NOMO-1 treated with dmso at 0.1 percent for 144 hours (cell line): ENCODE results near the gene NDOR1.

ENCODE experiments used
- DNase-seq: peaks from one replicate; lab custom pipeline; 2025; ENCODE audit not compliant: unreplicated experiment; lab: John Stamatoyannopoulos, UW

Gene NDOR1

DNA sequence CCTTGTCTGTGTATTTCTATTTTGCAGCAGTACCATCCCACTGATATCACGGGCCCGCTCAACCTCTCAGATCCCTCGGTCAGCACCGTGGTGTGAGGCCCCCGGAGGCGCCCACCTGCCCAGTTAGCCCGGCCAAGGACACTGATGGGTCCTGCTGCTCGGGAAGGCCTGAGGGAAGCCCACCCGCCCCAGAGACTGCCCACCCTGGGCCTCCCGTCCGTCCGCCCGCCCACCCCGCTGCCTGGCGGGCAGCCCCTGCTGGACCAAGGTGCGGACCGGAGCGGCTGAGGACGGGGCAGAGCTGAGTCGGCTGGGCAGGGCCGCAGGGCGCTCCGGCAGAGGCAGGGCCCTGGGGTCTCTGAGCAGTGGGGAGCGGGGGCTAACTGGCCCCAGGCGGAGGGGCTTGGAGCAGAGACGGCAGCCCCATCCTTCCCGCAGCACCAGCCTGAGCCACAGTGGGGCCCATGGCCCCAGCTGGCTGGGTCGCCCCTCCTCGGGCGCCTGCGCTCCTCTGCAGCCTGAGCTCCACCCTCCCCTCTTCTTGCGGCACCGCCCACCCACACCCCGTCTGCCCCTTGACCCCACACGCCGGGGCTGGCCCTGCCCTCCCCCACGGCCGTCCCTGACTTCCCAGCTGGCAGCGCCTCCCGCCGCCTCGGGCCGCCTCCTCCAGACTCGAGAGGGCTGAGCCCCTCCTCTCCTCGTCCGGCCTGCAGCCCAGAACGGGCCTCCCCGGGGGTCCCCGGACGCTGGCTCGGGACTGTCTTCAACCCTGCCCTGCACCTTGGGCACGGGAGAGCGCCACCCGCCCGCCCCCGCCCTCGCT is 37.5 kb upstream of the NDOR1 start:
- DNase-seq: no peak

DNA sequence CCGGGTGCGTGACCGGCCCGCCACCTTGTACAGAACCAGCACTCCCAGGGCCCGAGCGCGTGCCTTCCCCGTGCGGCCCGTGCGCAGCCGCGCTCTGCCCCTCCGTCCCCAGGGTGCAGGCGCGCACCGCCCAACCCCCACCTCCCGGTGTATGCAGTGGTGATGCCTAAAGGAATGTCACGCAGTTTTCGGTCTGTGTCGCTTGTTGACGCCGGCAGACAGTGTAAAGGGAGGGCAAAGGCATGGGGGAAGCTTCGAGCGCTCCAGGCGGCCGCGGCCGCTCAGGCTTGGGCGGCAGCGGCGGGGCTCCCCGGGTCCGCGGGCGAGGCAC is 37.0 kb upstream of the NDOR1 start:
- no peak for DNase-seq

DNA sequence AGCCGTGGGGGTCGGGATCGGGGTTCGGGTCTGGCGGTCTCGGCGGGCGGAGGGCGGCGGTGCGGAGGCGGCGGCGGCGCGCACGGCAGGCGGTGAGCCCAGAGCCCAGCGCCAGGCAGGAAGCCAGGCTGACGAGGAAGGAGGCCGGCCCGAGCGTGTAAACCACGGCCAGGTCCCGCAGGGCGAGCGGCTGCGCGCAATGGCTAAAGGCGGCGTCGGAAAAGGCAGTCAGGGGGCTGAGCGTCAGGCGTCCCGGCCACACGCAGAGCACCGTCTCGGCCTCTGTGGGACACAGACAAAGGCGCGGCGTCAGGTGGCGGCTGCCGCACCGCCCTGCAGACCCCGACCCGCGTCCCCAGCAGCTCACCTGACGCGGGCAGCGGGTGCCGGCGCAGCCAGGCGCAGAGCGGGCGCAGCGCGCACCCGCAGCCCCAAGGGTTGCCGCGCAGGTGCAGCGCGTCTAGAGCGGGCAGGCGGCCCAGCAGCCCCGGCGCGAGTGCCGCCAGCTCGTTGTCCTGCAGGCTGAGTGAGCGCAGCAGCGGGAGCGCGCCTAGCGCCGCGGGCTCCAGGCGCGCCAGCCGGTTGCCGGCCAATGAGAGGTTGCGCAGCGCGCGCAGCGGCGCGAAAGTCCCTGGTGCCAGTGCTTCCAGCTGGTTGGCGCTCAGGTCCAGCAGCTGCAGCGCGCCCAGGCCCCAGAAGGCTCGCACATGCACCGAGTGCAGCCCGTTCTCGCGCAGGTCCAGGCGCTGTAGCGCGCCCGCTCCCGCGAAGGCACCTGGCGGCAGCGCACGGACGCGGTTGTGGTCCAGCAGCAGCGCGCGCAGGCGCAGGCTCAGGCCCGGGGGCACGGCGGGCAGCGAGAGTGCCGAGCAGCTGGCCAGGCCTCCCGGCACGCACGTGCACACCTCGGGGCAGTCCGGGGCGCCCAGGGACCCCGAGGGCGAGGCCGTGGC is 36.3 kb upstream of the NDOR1 start:
- peak; percentile 53 for DNase-seq

DNA sequence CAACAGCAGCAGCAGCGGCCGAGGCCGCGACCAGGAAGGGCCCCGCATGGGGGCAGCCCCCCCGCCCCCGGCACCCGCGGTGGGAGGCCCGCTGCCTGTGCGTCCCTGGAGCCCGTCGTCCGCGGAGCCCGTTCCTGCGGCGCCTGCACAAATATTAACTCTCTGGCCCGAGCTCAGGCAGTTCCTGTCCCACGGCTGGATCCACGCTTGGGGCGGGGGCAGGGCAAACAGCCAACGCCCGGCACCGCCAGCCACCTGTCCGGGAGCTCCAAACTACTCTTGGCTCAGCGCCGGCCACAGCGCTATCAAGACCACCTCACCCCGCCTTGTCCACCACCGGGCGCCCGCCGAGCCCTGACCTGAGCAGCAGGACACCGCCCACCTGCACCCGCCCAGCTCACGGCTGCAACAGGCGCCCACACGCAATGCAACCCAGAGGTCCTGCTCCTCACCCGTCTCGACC is 35.6 kb upstream of the NDOR1 start, which contains the start of gene LRRC26:
TSS of gene LRRC26 (minus strand) at position 156 of the 463 bp plus-strand sequence. CDS start at position 48, 108 bp downstream.
- DNase-seq: no peak

DNA sequence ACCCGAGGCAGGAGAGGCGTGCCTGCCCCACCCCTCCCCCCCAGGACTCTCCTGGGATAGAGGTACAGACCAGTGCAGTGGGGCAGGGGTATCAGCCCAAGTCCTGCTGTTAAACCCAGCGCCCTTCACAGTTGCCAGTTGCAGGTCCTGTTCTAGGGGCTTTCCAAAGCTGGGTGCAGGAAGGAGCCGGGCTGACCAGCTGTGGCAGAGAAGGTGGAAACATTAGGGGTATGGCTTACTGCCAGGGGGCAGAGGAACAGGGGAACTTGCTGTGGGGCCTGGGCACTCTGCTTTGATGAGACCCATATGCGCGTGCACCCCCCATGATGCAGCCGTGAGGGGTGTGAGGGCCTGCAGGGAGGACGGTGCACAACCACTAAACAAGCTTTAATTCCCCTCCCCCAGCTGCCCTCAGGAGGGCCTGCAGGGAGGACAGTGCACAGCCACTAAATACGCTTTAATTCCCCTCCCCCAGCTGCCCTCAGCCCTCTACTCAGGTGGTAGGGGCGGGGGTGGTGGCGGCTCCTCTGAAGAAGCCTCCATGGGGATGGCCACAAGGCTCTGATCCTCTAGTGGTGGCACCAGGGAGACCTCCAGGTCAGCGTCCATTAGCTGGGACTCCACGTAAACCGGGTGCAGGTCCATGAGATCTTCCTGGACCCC is 34.9 kb upstream of the NDOR1 start:
- DNase-seq: no peak

DNA sequence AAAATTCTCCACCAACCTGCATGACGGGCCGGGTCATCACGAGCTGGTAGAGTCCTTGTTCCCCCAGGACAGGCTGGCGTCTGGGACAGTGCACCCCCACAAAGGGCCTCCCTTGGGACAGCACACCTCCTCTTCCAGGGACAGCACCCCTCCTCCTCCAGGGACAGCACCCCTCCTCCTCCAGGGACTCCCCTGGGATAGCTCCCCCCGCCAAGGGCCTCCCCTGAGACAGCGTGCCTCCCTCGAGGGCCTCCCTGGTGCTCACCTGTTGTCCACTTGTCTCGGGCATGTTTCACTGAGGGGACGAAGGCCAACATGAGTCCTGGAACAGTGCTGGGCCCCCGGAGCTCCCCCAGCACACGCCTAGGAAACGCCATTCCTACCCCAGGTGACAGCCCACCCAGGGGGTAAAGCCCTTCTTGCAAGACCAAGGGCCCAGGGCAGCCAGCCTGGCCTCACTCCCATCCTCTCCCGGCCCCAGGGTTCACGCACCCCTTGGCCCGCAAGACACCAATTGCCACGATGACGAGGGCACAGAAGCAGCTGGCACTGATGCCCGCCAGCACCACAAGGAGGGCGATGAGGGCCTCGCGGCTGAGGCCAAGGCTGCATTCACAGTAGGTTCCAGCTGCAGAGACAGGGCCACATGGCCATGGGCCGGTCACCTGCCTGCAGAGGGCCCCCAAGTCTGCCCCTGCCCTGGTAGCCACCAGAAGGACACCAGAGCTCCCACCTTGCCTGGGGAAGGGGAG is 34.2 kb upstream of the NDOR1 start:
- no peak for DNase-seq

DNA sequence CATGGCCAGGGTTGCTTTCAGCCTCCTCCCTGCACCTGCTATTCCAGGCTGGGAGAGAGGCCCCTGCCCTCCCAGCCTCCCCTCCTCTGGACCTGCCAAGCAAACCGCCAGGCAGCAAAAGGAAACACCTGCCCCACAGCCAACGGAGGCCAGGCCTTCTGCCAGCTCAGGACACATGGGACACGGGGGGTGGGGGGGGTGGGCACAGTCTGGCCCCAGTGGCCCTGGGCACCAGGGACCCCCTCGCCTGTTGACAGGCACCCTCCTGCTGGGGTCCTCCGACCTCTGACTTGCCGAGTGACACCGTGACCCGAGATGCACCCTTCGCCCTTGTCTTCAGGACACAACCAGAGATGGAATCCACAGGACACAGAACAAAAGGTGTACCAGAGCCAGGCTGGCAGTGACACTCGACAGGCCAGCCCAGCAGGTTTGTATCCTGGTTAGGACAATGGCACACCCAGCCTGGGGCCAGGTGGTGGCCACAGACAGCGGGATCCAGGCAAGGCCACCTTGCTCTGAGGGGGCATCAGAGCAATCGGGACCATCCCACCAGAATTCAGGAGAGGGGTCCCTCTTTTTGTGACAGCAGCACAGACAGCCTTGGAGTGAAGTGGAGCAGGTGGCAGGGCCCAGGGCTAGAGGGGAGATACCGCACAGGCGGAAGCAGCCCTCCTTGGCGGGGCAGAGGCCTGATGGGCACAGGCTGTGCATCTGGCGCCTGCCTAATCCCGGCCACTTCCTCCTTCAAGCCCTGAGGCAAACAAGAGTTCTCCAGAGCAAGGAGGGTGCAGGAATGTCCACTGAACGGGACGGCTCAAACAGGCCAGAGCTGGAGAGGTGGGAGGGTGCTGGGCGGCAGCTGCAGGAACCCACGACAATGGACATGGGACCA is 32.4 kb upstream of the NDOR1 start:
- no peak for DNase-seq

DNA sequence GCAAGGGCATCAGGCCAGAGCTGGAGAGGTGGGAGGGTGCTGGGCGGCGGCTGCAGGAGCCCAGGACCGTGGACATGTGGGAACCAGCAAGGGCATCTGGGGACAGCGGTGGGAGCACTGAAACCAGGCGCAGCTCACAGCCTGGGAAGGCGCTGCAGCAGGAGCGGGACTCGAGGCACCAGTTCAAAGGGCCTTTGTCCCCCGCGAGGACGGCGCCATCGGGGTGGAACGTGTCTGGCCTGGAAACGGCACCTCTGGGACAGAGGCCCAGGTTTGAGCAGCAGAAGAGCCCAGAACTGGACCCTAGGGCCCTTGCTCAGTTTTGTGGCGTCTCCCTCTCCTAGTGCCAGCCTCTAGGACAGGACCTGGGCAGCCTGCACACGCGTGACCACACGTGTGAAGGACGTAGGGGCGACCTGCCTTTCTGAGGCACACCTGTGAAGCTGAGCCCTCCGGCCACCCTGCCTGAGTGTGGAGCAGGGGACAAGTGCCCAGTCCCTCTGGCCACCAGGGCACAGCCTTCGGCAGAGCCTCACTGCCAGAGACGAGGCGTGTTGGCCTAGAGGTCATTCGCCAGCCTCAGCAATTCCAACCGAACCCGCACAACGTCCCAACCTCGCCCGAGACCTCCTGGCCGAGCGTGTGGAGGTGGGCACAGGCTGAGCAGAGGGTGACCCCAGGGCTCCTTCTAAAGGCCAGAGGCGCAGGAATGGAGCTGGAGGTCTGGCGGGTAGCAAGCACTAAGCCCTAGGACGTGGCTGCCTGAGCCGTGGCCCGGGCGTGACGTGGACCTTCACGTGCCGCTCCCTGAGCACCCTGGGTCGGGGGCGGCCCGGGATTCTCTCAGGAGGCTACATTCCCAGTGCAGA is 31.5 kb upstream of the NDOR1 start:
- DNase-seq: no peak

DNA sequence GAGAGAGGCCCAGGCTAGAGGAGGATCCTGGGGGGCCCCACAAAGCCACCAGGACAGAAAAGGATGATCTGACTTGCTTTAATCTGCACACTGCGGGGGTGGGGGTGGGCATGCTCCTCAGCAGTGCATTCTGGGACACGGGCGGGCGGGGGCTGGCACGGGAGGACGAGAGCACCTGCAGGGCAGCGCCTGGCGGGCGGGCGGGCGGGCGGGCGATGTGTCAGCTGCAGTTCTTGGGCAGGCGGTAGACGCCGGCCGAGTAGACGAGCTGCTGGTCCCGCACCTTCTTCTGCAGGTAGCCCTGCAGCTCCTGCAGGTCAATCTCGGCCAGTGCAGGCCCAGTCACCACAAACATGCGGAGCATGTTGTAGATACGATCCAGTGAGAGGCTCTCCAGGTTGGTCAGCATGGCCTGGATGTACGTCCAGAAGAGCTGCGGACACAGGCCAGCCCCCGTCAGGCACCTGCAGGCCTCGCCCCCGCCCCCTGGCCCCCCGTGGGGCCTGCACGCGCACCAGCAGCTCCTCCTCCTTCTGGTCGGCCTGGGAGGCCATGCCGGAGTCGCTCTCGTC is 30.7 kb upstream of the NDOR1 start:
- no peak for DNase-seq

DNA sequence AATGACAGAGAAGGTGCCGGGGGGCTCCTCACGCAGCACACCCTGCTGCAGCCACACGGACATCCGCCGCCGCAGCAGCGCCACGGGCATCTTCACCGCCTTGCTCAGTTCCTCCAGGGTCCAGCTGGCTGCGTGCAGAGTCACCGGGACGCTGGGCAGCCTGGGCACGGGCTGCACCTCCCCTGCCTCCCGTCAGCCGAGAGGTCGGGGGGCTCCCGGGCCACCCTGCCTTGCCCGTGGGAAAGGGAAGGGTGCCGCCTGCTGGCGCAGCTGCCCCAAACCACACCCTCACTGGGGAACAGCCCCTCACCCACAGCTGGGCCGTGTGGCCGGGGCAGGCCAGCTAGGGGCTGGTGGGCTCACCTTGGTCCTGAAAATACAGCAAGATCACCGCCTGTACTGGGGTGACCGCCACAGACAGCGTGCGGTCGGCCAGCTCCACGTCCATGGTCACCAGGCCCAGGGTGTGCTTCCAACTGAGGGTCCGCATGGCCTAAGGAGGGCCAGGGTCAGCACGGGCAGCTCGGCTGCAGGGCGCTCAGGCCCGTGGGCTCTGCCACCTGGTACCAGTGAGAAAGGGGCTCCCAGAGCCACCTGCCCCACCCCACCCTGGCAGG is 30.0 kb upstream of the NDOR1 start:
- no peak for DNase-seq

DNA sequence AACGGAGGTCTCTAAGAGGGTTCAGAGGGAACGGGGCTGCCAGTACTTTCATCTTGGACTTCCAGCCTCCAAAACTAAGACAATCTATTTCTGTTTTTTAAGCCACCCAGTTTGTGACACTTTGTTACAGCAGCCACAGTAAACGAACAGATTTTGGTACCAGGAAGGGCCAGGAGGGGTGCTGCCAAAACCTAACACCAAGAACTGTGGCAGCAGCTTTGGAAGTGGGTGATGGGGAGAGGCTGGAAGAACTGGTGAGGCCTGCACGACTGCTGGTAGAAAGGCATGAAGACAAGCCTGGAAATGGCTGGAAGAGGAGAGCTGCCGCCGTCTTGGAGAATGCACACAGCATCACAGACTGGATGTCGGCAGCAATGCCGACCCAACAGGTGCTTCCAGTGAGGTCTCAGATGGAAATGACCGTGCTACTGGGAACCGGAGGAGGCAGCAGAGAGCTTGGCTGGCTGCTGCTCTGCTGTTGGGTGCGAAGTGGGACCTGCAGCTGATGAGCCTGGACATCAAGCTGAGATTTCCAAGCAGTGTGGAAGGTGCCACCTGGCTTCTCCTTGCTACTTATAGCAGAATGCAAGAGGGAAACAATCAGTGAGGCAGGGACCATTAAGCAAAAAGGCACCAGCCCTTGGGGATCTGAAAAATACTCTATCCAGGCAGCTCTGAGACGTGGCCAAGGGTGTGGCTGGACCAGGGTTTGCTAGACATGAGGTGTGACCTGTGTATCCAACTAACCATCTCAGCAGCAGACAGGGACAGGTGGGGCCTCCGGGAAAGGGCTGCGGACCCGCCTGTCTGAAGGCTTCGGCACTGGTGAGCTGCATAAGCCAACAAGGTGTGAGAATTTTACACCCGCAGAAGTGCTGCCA is 29.0 kb upstream of the NDOR1 start:
- DNase-seq: no peak

DNA sequence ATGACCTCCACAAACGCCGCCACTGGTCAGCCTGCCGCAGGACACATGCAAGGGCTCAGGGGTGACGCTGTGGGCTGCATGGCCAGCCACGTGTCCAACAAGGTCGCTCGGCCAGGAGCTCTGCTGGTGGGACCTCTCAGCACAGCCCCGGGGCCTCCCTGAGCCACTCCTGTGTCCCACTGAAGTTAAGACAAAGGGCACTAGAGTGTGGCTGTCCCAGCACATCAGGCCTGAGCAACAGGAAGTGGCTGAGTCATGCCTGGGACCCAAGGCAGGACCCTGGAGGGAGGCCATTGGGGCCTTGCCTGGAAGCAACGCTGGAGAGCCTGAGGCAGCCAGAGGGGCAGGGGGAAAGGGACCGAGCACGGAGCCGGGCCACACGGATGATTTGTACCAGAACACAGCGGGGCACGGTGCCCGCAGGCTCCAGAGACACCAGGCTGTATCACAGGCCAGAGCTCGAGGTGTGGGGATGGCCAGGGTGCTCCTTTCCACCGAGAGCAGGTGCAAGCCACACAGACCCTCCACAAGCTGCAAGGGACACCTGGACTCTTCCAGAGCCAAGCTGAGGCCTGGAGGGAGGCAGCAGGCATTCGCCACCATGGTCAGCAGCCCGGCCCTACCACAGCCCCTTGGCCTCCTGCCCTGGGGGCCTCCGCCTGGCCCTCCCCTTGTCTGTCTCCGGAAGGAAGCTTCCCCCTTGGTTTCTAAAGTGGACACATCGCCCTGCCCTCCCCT is 27.1 kb upstream of the NDOR1 start:
- DNase-seq: no peak

DNA sequence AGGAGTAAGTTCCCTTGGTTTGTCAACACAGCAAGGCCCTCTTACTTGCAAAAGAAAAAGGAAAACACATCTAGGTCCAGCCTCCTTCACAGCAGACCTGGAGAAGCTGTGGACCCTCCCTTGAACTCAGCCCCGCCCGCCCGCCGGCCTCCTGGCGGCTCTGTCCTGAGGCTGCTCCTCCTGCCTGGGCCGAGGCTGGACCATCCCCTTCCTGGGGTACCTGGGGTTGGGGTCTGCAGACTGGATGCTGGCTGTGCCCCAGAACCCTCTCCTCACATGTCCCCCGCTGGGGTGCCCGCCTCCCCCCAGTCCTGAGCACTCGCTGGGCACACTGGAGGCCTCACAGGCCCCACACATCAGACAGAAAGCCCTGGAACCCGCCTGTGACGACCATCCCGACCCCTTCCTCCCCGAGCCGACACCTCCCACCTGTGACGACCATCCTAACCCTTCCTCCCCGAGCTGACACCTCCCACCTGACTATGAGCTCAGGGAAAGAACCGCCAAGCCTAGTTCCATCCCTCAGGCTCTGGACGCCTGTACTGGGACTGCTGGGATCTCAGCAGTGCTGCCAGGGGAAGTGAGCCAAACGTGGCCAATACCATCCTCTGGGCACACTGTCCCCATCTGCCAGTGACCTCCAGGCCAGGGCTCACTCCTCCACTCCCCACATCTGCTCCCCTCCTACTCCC is 26.4 kb upstream of the NDOR1 start:
- no peak for DNase-seq

DNA sequence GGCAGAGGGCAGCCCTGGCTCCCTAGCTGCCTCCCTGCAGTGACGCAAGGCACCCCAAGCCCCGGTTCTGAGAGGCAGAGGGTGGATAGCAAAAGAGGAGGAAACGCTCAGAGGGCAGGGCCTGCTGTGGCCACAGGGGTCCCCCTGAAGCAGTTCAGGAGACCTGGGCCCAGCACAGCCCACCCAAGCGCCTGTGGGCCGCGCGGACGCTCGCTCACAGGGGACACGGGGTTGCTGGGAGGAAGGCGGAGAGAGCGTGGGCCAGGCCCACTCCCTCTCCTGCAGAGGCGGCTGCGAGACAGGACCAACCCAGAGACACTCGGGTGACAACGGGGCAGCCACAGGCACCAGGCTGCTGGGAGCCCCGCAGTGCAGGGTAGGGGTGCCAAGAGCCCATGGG is 25.7 kb upstream of the NDOR1 start:
- DNase-seq: no peak

DNA sequence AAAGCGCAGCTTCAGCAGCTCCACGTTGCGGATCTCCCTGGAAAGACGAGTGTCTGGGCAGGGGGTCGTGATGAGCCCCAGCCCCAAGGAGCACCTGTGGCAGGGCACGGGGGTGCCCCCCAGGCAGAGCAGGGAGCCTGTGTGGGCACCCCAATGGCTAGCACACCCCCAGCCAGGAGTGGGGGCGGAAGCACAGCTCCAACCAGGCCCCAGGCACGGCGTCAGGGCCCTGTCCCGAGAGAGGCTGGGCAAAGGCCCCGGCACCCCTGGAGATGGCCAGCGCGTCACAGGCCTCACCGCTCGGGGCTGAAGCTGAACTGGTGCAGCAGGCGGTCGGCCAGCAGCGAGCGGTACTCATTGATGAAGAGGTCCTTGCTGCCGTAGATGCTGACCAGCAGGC is 25.0 kb upstream of the NDOR1 start:
- no peak for DNase-seq

DNA sequence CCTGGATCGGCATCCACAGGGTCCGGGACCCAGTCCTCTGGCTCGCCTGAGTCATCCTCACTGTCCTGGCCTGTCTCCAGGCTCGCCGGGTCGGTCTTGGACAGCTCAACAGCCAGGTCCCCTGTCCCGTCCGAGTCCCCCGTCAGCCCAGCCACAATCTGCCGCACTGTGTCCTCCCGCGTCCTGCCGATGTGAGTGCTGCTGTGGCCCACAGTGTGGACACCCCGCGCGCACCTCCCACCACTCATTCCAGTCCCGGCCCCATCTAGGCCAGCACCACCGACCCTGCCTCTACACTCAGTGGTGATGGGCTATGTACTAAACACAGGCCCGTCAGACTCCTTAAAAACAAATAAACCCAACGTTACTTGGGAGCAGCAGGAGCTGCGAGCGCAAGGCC is 23.8 kb upstream of the NDOR1 start:
- DNase-seq: no peak
